Activated T-cell treated with anti-CD3 and anti-CD28 coated beads, Interleukin-2, amount 50 U/mL, for 48 hours (primary cell): ENCODE results near the gene TP53TG3E.
"Not testable (repeated sequence)": the region's sequence is repeated elsewhere in the genome, so short reads cannot be mapped to it uniquely, and the experiment has no call there.

ENCODE experiments used
- DNase-seq, 2 experiments: peaks; one replicate each; pipeline ENCODE4 v3.0.0-alpha.2; 2020

TP53TG3E gene, protein sequence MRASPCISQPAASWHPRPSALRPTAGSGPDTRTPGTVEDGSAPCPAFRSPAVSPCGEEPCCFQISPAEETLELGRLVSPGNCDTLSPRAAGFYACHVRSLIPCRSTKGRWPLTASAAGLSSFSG

DNA sequence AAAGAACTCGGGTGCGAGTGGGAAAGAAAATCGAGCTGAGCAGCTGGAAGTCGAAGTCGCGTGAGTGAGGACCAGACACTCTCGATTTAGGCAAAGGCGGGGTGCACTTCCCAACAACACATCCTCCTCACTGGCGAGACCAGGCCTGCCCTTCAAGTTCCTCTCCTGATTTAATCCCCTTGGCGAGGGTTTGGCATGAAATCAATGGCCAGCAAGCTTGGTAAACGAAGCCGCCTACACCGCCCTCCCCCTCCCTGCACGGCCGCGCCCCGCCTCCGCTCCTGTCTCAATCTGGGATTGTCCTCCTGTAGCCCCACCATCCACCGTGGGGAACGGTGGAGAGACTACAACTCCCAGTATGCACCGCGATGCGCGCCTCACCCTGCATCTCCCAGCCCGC lies at the start of gene TP53TG3E:
TSS of gene TP53TG3E (plus strand) at position 301 of the 400 bp plus-strand sequence. CDS start at position 369, 68 bp downstream.
- DNase-seq, result not testable (repeated sequence)

DNA sequence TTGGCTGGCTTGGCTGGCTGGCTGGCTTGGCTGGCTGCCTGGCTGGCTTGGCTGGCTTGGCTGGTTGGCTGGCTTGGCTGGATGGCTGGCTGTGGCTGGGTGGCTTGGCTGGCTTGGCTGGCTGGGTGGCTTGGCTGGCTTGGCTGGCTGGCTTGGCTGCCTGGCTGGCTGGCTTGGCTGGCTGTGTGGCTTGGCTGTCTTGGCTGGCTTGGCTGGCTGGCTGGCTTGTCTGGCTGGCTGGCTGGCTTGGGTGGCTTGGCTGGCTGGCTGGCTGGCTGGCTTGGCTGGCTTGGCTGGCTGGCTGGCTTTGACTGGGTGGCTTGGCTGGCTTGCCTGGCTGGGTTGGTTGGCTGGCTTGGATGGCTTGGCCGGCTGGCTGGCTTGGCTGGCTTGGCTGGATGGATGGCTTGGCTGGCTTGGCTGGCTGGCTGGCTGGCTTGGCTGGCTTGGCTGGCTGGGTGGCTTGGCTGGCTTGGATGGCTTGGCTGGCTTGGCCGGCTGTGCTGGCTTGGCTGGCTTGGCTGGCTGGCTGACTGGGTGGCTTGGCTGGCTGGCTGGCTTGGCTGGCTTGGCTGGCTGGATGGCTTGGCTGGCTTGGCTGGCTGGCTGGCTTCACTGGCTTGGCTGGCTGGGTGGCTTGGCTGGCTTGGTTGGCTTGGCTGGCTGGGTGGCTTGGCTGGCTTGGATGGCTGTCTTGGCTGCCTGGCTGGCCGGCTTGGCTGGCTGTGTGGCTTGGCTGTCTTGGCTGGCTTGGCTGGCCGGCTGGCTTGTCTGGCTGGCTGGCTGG lies 32.3 kb downstream of the TP53TG3E start:
- peak in 1 of 2 experiments; percentile 30 for DNase-seq

DNA sequence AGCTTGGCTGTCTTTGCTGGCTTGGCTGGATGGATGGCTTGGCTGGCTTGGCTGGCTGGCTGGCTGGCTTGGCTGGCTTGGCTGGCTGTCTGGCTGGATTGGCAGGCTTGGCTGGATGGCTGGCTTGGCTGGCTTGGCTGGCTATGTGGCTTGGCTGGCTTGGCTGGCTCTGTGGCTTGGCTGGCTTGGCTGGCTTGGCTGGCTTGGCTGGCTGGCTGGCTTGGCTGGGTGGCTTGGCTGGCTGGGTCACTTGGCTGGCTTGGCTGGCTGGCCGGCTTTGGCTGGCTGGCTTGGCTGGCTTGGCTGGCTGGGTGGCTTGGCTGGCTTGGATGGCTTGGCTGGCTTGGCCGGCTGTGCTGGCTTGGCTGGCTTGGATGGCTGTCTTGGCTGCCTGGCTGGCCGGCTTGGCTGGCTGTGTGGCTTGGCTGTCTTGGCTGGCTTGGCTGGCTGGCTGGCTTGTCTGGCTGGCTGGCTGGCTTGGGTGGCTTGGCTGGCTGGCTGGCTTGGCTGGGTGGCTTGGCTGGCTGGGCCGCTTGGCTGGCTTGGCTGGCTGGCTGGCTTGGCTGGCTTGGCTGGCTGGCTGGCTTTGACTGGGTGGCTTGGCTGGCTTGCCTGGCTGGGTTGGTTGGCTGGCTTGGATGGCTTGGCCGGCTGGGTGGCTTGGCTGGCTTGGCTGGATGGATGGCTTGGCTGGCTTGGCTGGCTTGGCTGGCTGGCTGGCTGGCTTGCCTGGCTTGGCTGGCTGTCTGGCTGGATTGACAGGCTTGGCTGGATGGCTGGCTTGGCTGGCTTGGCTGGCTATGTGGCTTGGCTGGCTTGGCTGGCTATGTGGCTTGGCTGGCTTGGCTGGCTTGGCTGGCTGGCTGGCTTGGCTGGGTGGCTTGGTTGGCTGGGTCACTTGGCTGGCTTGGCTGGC lies 33.8 kb downstream of the TP53TG3E start:
- peak in 1 of 2 experiments; percentile 35 for DNase-seq

DNA sequence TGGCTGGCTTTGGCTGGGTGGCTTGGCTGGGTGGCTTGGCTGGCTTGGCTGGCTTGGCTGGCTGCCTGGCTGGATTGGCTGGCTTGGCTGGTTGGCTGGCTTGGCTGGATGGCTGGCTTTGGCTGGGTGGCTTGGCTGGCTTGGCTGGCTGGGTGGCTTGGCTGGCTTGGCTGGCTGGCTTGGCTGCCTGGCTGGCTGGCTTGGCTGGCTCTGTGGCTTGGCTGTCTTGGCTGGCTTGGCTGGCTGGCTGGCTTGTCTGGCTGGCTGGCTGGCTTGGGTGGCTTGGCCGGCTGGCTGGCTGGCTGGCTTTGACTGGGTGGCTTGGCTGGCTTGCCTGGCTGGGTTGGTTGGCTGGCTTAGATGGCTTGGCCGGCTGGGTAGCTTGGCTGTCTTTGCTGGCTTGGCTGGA lies 34.4 kb downstream of the TP53TG3E start:
- DNase-seq, result peak in 1 of 2 experiments; percentile 10

DNA sequence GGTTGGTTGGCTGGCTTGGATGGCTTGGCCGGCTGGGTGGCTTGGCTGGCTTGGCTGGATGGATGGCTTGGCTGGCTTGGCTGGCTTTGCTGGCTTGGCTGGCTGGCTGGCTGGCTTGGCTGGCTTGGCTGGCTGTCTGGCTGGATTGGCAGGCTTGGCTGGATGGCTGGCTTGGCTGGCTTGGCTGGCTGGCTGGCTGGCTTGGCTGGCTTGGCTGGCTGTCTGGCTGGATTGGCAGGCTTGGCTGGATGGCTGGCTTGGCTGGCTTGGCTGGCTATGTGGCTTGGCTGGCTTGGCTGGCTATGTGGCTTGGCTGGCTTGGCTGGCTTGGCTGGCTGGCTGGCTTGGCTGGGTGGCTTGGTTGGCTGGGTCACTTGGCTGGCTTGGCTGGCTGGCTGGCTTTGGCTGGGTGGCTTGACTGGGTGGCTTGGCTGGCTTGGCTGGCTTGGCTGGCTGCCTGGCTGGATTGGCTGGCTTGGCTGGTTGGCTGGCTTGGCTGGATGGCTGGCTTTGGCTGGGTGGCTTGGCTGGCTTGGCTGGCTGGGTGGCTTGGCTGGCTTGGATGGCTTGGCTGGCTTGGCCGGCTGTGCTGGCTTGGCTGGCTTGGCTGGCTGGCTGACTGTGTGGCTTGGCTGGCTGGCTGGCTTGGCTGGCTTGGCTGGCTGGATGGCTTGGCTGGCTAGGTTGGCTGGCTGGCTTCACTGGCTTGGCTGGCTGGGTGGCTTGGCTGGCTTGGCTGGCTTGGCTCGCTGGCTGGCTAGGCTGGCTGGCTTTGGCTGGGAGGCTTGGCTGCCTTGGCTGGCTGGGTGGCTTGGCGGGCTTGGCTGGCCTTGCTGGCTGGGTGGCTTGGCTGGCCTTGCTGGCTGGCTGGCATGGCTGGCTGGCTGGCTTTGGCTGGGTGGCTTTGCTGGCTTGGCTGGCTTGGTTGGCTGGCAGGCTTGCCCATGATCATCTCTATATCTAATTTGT lies 35.3 kb downstream of the TP53TG3E start:
- DNase-seq, result peak in 1 of 2 experiments; percentile 44
